UCSD-AML1 (cell line): ENCODE data around the gene SCN4B.
"Not testable (repeated sequence)": the region's sequence is repeated elsewhere in the genome, so short reads cannot be mapped to it uniquely, and the experiment has no call there.

Experiments used
- DNase-seq: peaks from one replicate; lab custom pipeline; 2025; ENCODE audit not compliant: unreplicated experiment; lab: John Stamatoyannopoulos, UW

SCN4B gene

DNA sequence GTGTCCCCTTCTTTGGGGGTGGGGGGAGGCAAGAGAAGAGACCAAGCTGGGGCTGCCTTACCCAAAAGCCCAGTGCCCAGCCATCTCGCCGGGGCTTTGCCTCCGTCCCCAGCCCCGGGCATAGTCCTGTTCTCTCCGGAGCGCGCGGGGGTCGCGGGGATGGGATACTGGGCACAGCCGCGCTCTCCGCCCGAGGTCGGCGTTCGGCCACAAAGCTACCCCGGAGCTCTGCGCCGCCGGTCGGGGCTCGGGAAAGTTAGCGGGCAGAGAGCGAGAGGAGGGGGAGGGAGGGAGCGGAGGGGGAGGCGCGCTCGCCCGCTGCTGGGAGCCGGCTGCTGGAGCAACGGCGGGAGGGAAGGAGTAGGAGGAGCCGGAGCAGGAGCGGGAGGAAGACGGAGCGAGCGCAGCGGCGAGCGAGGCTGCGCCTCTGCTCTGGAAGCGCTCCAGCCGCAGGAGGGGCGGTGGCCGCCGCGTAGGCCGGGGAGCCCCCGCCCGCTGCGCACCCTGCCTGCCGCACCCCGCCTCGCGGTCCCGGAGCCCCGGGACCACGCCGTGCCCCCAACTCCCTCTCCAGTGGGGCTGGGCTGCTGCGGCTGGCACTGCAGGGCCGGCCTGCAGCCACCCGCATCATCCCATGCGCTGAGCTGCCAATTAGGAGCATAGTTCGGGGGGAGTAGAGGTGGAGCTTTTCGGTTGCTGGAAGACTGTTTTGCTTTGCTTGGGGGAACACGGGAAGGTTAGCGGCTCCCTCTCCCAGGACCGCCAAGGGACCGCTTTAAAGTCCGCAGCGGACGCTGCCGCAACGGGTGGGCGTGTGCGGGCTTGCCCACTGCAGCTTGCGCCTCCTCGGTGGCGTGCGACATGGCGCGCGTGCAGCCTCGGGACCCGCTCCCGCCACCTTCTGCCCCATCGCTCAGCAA, at the start of gene SCN4B:
TSS of gene SCN4B (minus strand) at position 272 of the 920 bp plus-strand sequence. CDS start at position 122, 150 bp downstream.
- DNase-seq: peak; percentile 43

GRCh38 chr11:118201966-118202365, 49.3 kb upstream of the SCN4B start:
- no peak for DNase-seq

DNA sequence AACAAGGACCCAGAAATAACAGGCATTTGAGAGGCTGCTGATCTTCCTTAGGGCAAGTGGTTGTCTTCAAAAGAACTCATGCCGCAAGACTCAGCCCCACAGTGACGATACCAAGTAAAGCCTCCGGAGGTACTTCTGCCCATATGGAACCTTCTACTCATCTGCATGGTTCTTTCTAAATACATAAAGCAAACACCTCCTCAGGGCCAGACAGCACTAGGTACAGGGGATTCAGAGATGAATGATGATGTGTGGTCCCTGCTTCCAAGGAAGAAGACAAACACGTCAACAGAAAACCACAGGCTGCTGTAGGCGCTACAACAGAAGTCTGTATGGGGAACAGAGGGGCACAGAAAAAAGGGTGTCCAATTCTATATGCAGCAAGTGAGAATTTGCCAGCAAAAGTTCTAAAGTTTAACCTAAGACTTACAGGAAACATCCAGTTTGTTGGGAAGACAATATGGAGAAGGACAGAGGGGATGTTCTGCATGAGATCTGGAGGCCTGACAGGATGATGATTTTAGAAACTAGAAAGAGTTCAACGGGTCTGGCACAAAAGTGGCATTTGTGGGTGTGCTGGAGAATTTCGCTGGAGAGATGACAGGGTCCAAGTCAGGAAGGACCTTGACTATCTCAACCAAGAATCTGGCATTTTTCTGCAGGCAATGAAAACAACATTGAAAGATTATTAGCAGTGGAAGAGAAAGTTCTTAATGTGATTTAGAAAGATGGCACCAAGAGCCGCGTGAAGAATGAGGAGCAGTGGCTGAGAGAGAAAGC, 48.5 kb upstream of the SCN4B start:
- DNase-seq: no peak

DNA sequence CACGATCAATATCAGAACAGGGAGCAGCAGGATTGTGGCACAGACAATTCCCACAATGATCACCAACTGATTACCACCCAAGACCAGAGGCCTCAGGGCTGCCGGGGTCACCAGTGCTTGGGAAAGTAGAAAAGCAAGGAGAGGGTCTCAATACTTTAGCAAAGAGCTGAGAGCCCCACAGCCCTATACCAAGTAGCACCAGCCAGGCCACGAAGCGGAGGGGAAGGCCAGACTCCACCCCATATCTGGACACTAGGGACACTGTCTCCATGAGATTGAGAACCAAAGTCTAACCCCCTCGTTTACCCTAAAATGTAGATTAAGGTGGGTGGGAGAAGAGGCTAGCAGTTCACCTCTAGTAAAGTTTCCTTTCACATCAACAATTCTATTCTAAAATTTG, 47.9 kb upstream of the SCN4B start:
- DNase-seq: no peak

DNA sequence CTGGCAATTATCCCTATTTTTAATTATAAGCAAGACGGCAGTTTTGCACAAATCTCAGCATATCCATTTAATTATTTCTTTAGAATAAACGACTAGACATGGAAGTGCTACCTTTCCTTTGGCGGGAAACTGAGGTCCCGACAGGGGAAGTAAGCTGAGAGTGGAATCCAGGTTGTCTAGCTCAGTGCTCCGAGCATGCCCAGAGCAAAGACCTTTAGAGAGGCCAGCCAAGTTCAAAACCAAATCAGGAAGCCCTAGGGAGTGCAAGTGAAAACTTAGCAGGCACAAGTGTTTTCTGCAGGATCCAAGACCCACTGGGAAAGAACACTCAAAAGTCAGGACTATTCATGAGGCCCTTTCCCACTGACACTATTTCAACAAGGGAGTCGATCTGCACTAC, 46.5 kb upstream of the SCN4B start:
- no peak for DNase-seq

DNA sequence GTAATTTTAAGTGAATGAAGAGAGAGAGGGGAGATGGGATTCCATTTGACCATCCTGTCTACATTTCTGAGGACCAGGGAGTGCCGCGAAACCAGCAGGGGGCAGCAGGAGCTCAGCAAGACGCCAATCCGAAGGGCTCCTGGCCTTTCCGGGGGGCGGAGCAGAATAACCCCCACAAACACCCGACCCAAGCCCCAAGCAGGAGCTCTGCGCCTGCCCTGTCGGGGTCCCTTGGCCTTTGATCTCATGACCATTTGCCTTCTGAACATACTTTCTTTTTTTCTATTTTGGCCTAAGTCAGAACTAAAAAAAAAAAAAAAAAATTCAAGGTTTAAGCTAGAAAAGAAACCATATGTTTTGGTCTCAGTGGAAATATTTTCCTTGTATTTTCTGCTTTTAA, 45.7 kb upstream of the SCN4B start:
- DNase-seq: peak; percentile 82

DNA sequence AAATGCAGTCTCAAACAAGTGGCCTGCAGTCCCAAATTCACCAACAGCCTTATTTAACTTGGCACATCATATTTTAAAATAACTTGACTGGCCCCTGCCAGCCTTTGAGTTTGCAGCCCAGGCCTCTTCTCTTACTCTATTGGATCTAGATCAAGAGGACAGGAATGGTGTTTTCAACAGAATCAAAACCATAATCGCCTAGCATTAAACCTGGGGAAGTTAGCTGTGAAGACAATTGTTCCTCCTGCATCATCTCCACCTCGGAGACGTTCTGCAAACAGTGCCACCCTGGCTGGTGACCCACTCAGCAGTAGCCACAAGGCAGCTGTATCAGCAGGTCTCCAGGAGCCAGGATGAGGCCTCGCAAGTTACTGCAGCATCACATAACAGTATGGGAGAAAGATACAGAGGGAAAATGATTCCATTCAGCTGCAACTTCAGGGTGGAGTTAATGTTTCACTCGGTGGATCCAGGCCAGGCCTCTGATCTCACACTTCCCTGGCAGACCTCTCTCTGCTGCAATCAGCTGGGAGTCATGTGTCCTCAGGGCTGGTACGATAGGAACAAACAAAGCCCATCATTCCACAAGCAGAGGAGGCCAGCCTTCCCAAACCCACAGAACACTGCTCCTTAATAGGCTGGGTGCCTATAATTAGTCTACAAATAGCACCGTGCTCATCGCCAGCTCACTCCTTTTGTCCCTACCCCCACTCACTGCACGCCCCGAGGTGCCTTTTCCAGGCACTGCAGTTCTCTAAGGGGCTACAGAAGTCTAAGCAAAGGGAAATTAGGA, 42.4 kb upstream of the SCN4B start:
- no peak for DNase-seq

GRCh38 chr11:118193910-118194566, 41.4 kb upstream of the SCN4B start:
- DNase-seq: no peak

- DNase-seq: not testable (repeated sequence)
Observed at GRCh38 chr11:118192817-118193216, 40.2 kb upstream of the SCN4B start.

GRCh38 chr11:118190942-118191506, 38.4 kb upstream of the SCN4B start:
- not testable (repeated sequence) for DNase-seq

GRCh38 chr11:118186346-118187107, 33.9 kb upstream of the SCN4B start:
- no peak for DNase-seq

DNA sequence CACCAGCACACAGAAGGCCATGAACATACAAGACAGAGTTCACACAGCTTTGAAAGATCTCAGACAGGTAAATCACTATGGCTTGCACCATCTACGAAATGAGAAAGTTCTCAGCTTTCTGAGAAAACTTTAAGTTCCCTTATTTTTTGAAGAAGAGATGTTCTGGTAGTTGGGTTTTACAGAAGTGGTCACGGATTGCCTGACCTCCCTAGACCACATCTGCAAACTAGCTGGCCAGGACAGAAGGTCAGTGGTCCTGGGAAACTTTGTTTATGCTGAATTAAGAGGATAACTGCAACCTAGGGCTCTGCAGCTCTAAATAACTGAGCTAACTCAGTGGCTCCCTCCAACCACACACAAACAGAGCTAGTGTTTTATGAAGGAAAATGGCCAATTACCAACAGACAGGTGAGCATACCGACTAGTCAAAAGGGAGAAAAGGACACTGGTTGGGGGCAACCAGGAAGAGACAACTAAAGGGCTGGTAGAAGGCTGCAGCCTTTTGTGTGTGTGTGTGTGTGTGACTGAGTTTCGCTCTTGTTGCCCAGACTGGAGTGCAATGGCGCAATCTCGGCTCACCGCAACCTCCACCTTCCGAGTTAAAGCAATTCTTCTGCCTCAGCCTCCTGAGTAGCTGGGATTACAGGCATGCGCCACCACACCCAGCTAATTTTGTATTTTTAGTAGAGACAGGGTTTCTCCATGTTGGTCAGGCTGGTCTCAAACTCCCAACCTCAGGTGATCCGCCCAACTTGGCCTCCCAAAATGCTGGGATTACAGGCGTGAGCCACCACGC, 32.4 kb upstream of the SCN4B start:
- DNase-seq: no peak

DNA sequence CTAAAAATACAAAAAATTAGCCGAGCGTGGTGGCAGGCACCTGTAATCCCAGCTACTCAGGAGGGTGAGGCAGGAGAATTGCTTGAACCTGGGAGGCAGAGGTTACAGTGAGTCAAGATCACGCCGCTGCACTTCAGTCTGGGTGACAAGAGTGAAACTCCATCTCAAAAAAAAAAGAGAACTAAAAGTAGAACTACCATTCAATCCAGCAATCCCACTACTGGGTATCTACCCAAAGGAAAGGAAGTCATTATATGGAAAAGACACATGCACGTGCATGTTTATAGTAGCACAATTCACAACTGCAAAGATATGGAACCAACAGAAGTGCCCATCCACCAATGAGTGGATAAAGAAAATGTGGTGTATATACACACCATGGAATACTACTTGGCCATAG, 31.1 kb upstream of the SCN4B start:
- not testable (repeated sequence) for DNase-seq

GRCh38 chr11:118180300-118180703, 27.7 kb upstream of the SCN4B start:
- no peak for DNase-seq

DNA sequence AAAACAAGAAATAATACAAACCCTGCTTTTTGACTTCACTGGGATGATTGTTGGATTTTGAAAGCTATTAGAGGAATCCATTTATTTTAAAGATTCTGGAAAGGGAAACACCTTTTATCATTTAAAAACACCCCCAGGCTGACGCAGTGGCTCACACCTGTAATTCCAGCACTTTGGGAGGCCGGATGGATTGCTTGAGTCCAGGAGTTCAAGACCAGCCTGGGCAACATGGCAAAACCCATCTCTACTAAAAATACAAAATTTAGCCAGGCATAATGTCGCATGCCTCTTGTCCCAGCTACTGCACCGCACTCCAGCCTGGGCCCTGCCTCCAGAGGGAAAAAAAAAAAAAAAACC, 24.1 kb upstream of the SCN4B start:
- DNase-seq: no peak

- no peak for DNase-seq
Observed at GRCh38 chr11:118175993-118176777, 23.6 kb upstream of the SCN4B start, which contains the start of gene SCN2B. Gene SCN2B (minus strand): TSS chr11:118176639. CDS start chr11:118176431, 208 bp downstream.

DNA sequence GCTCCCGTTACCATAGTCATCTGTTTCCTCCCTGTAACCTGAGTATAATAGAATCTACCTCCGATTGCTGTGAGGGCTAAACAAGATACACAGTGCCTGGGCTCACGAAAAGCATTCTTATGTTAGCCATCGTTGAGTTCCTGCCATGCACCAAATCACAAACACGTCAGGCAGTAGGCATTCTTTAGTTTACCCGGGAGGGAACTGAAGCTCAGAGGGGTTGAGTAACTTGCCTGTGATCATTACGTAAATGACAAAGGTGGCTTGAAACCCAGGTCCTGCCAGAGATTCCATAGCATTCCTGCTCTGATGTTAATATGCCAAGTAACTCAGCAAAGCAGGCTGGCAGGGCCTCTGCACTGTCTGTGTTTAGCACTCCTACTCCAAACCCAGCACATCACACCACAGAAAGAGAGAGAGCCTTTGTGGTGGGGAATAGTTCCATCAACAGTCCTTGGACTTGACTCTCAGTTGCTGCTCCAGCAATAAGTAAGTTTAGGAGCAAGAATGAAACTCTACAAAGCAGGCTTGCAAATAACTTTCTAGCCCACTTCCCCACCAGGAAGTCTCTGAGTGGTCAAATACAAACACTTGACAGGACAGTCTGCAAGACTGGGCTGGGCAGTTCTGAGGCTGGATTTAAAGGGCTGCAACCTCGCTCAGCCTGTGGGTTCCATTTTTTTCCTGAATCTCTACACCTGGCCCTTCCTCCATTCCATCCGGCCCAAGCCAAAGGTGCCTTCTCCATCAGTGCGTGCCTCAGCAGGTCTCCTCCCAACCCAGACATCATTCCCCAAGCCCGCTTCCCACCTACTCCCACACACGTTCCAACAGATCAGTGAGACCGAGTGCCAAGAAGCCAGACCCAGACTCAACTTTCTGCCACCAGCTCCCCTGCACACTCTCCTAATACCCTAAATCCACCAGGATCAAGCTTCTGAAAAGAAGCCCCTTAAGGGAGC, 22.7 kb upstream of the SCN4B start:
- no peak for DNase-seq
